H9 (cell line): ENCODE data around the gene CHN2. TPM values are rescaled to one million over a fixed set of nuclear protein-coding genes. Genes with fewer than 3 reads are reported as not detected.

Experiments used
- DNase-seq: peaks from one replicate; pipeline ENCODE4 v3.0.0-alpha.2; 2017
- H2AFZ ChIP-seq: one replicate; pipeline ENCODE4 v1.6.1; 2013; ENCODE audit warnings: mild to moderate bottlenecking, low read length, control low read depth, moderate library complexity
- H2AK5ac ChIP-seq: 2 replicates; pipeline ENCODE4 v1.6.1; 2013; ENCODE audit warnings: low read length, control low read depth, mixed read lengths; ENCODE audit not compliant: insufficient read length
- H2BK120ac ChIP-seq: one replicate; pipeline ENCODE4 v1.6.1; 2013; ENCODE audit warnings: low read depth, mild to moderate bottlenecking, low read length, control low read depth, inconsistent platforms; ENCODE audit not compliant: poor library complexity, severe bottlenecking
- H2BK12ac ChIP-seq: 2 replicates; pipeline ENCODE4 v1.6.1; 2013; ENCODE audit warnings: low read length, control low read depth, mixed read lengths, low read depth; ENCODE audit not compliant: insufficient read length
- H2BK15ac ChIP-seq: 2 replicates; pipeline ENCODE4 v1.6.1; 2013; ENCODE audit warnings: low read depth, low read length, control low read depth
- H2BK20ac ChIP-seq: one replicate; pipeline ENCODE4 v1.6.1; 2013; ENCODE audit warnings: low read depth, mild to moderate bottlenecking, low read length, control low read depth, inconsistent platforms; ENCODE audit not compliant: poor library complexity, severe bottlenecking
- H2BK5ac ChIP-seq: 2 replicates; pipeline ENCODE4 v1.6.1; 2013; ENCODE audit warnings: low read length, control low read depth, mixed read lengths; ENCODE audit not compliant: insufficient read length
- H3K14ac ChIP-seq: 2 replicates; pipeline ENCODE4 v1.6.1; 2013; ENCODE audit warnings: low read length, control low read depth; ENCODE audit not compliant: insufficient read depth
- H3K18ac ChIP-seq: 2 replicates; pipeline ENCODE4 v1.6.1; 2013; ENCODE audit warnings: low read depth, mild to moderate bottlenecking, mixed read lengths, low read length, control low read depth; ENCODE audit not compliant: insufficient read length
- H3K23ac ChIP-seq: 2 replicates; pipeline ENCODE4 v1.6.1; 2013; ENCODE audit warnings: low read length, control low read depth, mixed read lengths, low read depth; ENCODE audit not compliant: insufficient read length
- H3K23me2 ChIP-seq: 2 replicates; pipeline ENCODE4 v1.6.1; 2013; ENCODE audit warnings: low read depth, mild to moderate bottlenecking, mixed read lengths, low read length, control low read depth; ENCODE audit not compliant: insufficient read length, poor library complexity, severe bottlenecking
- H3K27ac ChIP-seq: 2 replicates; pipeline ENCODE4 v1.5.1; 2013; ENCODE audit warnings: low read length, control low read depth, mixed read lengths, low read depth; ENCODE audit not compliant: insufficient read length
- H3K27me3 ChIP-seq: 2 replicates; pipeline ENCODE4 v1.6.1; 2013; ENCODE audit warnings: low read length, control low read depth, inconsistent platforms; ENCODE audit not compliant: insufficient read depth
- H3K4ac ChIP-seq: 2 replicates; pipeline ENCODE4 v1.6.1; 2013; ENCODE audit warnings: low read depth, mild to moderate bottlenecking, control low read depth, inconsistent platforms, low read length, moderate library complexity
- H3K4me1 ChIP-seq: 2 replicates; pipeline ENCODE4 v1.6.1; 2013; ENCODE audit warnings: low read length, control low read depth, inconsistent platforms; ENCODE audit not compliant: insufficient read depth
- H3K4me2 ChIP-seq: 2 replicates; pipeline ENCODE4 v1.6.1; 2013; ENCODE audit warnings: low read length, control low read depth, mixed read lengths; ENCODE audit not compliant: insufficient read length, insufficient read depth
- H3K56ac ChIP-seq: 2 replicates; pipeline ENCODE4 v1.6.1; 2013; ENCODE audit warnings: low read depth, mild to moderate bottlenecking, mixed read lengths, low read length, control low read depth; ENCODE audit not compliant: insufficient read length
- H3K79me1 ChIP-seq: 2 replicates; pipeline ENCODE4 v1.6.1; 2013; ENCODE audit warnings: low read depth, mild to moderate bottlenecking, moderate library complexity, low read length, control low read depth, inconsistent platforms; ENCODE audit not compliant: insufficient read depth, poor library complexity, severe bottlenecking
- H3K79me2 ChIP-seq: 2 replicates; pipeline ENCODE4 v1.6.1; 2013; ENCODE audit warnings: low read length, control low read depth, inconsistent platforms; ENCODE audit not compliant: insufficient read depth
- H3K9ac ChIP-seq: 2 replicates; pipeline ENCODE4 v1.6.1; 2013; ENCODE audit warnings: low read length, control low read depth, mixed read lengths; ENCODE audit not compliant: insufficient read length; ENCODE audit errors: extremely low read depth
- H3K9me3 ChIP-seq: one replicate; pipeline ENCODE4 v1.6.1; 2013; ENCODE audit warnings: low read depth, low read length, inconsistent platforms; ENCODE audit not compliant: control insufficient read depth
- H3T11ph ChIP-seq: one replicate; pipeline ENCODE4 v1.6.1; 2013; ENCODE audit warnings: mild to moderate bottlenecking, low read length, control low read depth, inconsistent platforms
- H4K20me1 ChIP-seq: one replicate; pipeline ENCODE4 v1.6.1; 2013; ENCODE audit not compliant: control insufficient read depth, insufficient read length, insufficient read depth
- H4K5ac ChIP-seq: 2 replicates; pipeline ENCODE4 v1.6.1; 2013; ENCODE audit warnings: low read depth, mild to moderate bottlenecking, mixed read lengths, low read length, control low read depth; ENCODE audit not compliant: insufficient read length
- H4K8ac ChIP-seq: replicated peaks from 2 replicates; pipeline ENCODE4 v1.6.1; 2013; ENCODE audit warnings: low read length, control low read depth, mixed read lengths, low read depth; ENCODE audit not compliant: insufficient read length
- H4K91ac ChIP-seq: 2 replicates; pipeline ENCODE4 v1.6.1; 2013; ENCODE audit warnings: low read depth, mild to moderate bottlenecking, moderate library complexity, mixed read lengths, low read length, control low read depth; ENCODE audit not compliant: insufficient read length
- H3K27ac Mint-ChIP-seq, 3 experiments: 2 replicates in 2 of 3; 3 replicates in 1 of 3; pipeline ENCODE4 v1.8.0; 2020 to 2021; ENCODE audit warnings: mixed read lengths in 3 of 3, mild to moderate bottlenecking in 1 of 3, moderate library complexity in 1 of 3
- H3K27me3 Mint-ChIP-seq: 2 replicates; pipeline ENCODE4 v1.8.0; 2021; ENCODE audit warnings: low read depth, mild to moderate bottlenecking, moderate library complexity, mixed read lengths
- H3K36me3 Mint-ChIP-seq, 3 experiments: 2 replicates in 2 of 3; 3 replicates in 1 of 3; pipeline ENCODE4 v1.8.0; 2020 to 2021; ENCODE audit warnings: low read depth in 3 of 3, mixed read lengths in 3 of 3; ENCODE audit not compliant: insufficient read depth in 1 of 3
- H3K4me1 Mint-ChIP-seq, 2 experiments: 2 replicates each; pipeline ENCODE4 v1.8.0; 2020; ENCODE audit warnings: mixed read lengths in 2 of 2
- H3K4me3 Mint-ChIP-seq, 2 experiments: 2 replicates in 1 of 2; 3 replicates in 1 of 2; pipeline ENCODE4 v1.8.0; 2020 to 2021; ENCODE audit warnings: mild to moderate bottlenecking in 2 of 2, mixed read lengths in 2 of 2, moderate library complexity in 1 of 2
- H3K9me3 Mint-ChIP-seq, 2 experiments: 2 replicates in 1 of 2; 3 replicates in 1 of 2; pipeline ENCODE4 v1.8.0; 2020; ENCODE audit warnings: mild to moderate bottlenecking in 2 of 2, mixed read lengths in 2 of 2, moderate library complexity in 1 of 2
- WGBS: extraction: QIAGEN DNeasy Blood & Tissue Kit; methylation state at CpG from one replicate; pipeline ENCODE4 v1.1.7; 2013; ENCODE audit warnings: missing lambda C conversion rate, low lambda C conversion rate, mixed read lengths; ENCODE audit not compliant: insufficient read length; ENCODE audit errors: extremely low coverage; 5-methylcytosine and 5-hydroxymethylcytosine counted together
- total RNA-seq: library from RNA; stranded (reverse); gene quantifications from 2 replicates; pipeline ENCODE4 v1.2.1, GENCODE V29; 2021
- TF ChIP-seq, protein P1 (sequence below): fragments of 200-600 bp; sonication (generic); conservative IDR thresholded peaks from 3 replicates; pipeline ENCODE4 v1.8.0; 2021; ENCODE audit warnings: antibody characterized with exemption, mild to moderate bottlenecking

CHN2 gene
- total RNA-seq, 1 experiment from 2014 or later, result 3.3 TPM

DNA sequence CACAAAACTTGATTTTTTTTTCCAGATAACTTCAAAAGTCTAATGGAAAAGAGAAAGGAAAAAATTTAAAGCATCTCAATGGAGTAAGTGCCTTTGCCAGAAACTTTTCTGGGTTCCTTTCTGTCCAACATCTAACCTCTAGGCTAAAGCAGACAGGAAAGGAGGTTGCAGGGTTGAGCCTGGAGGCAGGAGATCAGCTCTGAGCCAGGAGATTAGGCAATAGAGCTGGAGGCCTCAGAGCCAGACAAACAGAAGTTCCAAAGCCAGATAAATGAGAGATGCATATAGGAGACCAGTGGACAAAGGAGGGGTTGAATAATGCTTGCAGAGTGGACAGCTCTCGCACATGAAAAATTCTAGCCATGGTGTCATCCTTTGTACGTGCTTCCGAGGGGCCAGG lies 42.9 kb downstream of the CHN2 start:
- Histone ChIP-seq H3K79me1 (no peaks in the 10 kb centered on the region), H2BK12ac (no peak overlapping the region), H3K23me2 (no peaks in the 10 kb centered on the region), H3K27me3 (no peaks in the 10 kb centered on the region), H3K14ac (no peak overlapping the region), H2BK20ac (no peak overlapping the region), H3K56ac (no peak overlapping the region), H3K18ac (no peak overlapping the region), H3K79me2 (no peaks in the 10 kb centered on the region), H3K27ac (no peak overlapping the region), H4K8ac (no peak overlapping the region), H3K4me2 (no peak overlapping the region), H4K20me1 (no peaks in the 10 kb centered on the region), H4K91ac (no peak overlapping the region), H3K9me3 (no peaks in the 10 kb centered on the region), H2AFZ (no peak overlapping the region), H2BK15ac (no peak overlapping the region), H3T11ph (no peak overlapping the region), H2BK5ac (no peak overlapping the region), H4K5ac (no peak overlapping the region), H3K4ac (no peak overlapping the region), H3K9ac (no peak overlapping the region), H3K23ac (no peak overlapping the region), H2BK120ac (no peak overlapping the region), H2AK5ac (no peak overlapping the region), H3K4me1 (peaks cover 4% of the 10 kb centered on the region; the same call in 1 of the 2 replicates)
- Mint-ChIP-seq H3K27ac (no peak overlapping the region), H3K9me3 (peaks cover 6 to 11% of the 10 kb centered on the region in 2 experiments), H3K4me3 (no peak overlapping the region), H3K36me3 (peaks cover 5 to 14% (median 10%) of the 10 kb centered on the region in 3 experiments), H3K27me3 (peaks cover 3% of the 10 kb centered on the region; the same call in 1 of the 2 replicates), H3K4me1 (peaks cover 0 to 2% of the 10 kb centered on the region in 2 experiments; a peak in 2 of 4 replicates)
- WGBS, result no CpG with 5 or more reads among the region's 3 CpGs
- TF ChIP-seq, protein P1, sequence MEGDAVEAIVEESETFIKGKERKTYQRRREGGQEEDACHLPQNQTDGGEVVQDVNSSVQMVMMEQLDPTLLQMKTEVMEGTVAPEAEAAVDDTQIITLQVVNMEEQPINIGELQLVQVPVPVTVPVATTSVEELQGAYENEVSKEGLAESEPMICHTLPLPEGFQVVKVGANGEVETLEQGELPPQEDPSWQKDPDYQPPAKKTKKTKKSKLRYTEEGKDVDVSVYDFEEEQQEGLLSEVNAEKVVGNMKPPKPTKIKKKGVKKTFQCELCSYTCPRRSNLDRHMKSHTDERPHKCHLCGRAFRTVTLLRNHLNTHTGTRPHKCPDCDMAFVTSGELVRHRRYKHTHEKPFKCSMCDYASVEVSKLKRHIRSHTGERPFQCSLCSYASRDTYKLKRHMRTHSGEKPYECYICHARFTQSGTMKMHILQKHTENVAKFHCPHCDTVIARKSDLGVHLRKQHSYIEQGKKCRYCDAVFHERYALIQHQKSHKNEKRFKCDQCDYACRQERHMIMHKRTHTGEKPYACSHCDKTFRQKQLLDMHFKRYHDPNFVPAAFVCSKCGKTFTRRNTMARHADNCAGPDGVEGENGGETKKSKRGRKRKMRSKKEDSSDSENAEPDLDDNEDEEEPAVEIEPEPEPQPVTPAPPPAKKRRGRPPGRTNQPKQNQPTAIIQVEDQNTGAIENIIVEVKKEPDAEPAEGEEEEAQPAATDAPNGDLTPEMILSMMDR, result no peak
- no peak for DNase-seq
